HG03565 (cell line): ENCODE results near the gene OSER1.
"Not testable (repeated sequence)": the region's sequence is repeated elsewhere in the genome, so short reads cannot be mapped to it uniquely, and the experiment has no call there.

Experiments used
- ATAC-seq: cut with Tn5 transposase; IDR thresholded peaks from one replicate; pipeline ENCODE4 v1.9.1; 2021; ENCODE audit warnings: mild to moderate bottlenecking, moderate library complexity; ENCODE audit not compliant: unreplicated experiment

The OSER1 gene

GRCh38 chr20:44204156-44204831 lies 6.3 kb downstream of the OSER1 start:
- ATAC-seq, result no peak

- ATAC-seq, result no peak
These were observed 7.4 kb downstream of the OSER1 start for GRCh38 chr20:44203161-44203560.

DNA sequence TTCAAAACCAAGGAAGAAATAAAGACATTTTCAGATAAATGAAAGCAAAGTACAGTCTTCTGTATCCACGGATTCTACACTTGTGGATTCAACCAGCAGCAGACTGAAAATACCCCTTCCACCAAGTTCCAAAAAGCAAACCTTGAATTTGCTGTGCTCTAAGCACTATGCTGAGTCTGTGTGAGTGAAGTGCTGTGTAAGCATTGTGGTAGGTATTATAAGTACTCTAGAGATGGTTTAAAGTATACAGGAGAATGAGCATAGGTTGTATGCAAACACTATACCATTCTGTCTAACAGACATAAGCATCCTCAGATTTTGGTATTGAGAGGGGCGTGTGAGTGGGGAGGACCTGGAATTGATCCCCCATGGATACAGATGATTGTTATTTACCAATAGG lies 9.6 kb downstream of the OSER1 start:
- ATAC-seq, result no peak

DNA sequence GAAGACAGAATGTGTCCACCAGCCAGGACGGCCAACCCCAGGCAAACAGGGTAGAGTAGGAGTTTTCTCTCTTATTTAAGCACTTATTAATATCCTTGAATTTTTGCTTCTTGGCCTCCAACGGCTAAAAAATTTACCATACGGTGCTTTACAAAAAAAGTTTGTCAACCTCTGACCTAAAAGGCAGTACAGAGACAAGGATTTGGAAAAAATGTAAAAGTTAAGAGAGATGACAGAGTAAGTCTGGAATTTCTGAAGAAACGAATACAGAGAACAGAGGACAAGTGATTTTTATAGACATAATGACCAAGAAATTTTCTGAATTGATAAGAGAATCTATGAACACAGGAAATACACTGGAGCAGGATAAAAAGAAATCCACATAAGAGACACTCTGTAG lies 10.2 kb downstream of the OSER1 start:
- no peak for ATAC-seq

- ATAC-seq, result no peak
These were observed 10.7 kb downstream of the OSER1 start for GRCh38 chr20:44199877-44200276.

DNA sequence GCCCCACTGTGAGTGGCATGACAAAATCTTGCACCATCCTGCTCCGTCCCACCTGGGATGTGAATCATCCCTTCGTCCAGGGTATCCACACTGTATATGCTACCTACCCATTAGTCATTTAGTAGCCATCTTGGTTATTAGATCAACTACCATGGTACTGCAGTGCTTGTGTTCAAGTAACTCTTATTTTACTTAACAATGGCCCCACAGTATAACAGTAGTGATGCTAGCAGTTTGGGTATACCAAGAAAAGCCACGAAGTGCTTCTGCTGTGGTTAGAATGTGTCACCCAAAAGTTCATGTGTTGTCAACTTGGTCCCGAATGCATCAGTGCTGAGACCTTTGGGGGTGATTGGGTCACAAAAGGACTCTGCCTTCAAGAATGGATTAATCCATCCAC lies 11.7 kb downstream of the OSER1 start:
- ATAC-seq, result no peak

DNA sequence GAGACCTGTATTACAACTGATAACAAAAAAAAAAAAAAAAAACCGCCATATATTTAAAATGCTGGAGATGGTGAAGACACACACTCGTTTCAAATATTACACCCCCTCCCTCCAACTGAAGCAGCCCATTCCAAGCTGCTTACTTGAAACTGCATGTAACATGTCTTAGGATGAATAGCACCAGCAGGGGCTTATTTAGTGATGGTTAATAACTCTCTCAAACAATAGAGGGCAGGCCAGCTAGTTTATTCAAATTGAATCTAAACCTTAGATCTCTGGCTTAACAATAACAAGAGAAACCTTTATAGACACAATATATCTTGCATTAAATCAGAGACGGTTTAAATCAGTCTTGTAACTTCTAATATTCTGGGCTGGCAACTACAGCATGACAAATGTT lies 14.3 kb downstream of the OSER1 start:
- ATAC-seq, result no peak

DNA sequence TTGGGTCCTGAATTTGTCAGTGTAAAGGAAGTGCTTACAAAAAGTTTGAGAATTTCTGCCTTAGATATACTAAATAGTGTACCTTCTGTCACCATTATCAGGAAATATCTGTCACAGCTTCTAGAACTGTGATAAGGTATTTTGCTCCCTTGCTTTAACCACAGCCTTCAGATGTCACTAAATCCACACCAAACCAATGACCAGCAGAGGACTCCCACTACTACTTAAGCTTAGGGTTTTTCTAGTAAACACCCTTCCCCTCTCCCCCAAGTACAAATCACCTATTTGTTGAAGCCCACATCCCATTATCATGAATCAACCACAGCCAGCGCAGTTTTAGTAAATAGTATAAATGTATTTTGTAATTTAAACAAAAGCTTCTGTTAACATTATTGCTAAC lies 15.0 kb downstream of the OSER1 start:
- ATAC-seq, result no peak

- ATAC-seq, result no peak
These were observed 16.8 kb downstream of the OSER1 start for GRCh38 chr20:44193801-44194200.

DNA sequence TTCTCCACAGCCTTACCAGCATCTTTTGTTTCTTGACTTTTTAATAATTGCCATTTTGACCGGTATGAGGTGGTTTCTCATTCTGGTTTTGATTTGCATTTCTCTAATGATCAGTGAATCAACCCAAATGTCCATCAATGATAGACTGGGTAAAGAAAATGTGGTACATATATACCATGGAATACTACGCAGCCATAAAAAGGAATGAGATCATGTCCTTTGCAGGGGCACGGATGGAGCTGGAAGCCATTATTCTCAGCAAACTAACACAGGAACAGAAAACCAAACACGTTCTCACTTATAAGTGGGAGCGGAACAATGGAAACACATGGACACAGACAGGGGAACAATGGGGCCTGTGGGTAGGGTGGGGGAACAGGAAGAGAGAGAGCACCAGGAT lies 18.9 kb downstream of the OSER1 start:
- not testable (repeated sequence) for ATAC-seq

DNA sequence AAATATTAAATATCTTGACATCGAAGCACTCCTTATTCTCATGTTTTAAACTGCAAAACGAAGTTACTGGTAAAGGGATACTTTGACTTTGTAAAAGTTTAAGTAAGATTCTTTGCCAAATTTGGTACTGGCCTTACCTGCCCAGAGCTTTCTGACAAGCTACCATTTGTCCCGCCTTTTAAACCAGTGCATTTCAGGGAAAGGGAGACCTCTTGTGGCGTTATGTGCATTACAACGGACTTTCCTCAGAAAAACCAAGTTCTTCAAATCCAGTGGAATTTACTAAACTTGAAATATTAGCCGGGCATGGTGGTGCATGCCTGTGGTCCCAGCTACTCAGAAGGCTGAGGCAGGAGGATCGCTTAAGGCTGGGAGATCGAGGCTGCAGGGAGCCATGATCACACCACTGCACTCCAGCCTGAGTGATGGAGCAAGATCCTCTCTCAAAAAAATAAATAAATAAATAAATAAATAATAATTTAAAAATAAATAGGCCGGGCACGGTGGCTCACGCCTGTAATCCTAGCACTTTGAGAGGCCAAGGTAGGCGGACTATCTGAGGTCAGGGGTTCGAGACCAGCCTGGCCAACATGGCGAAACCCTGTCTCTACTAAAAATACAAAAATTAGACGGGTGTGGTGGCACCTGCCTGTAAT lies 20.2 kb downstream of the OSER1 start:
- ATAC-seq, result not testable (repeated sequence)

- ATAC-seq, result no peak
These were observed 21.8 kb downstream of the OSER1 start for GRCh38 chr20:44188752-44189151.

DNA sequence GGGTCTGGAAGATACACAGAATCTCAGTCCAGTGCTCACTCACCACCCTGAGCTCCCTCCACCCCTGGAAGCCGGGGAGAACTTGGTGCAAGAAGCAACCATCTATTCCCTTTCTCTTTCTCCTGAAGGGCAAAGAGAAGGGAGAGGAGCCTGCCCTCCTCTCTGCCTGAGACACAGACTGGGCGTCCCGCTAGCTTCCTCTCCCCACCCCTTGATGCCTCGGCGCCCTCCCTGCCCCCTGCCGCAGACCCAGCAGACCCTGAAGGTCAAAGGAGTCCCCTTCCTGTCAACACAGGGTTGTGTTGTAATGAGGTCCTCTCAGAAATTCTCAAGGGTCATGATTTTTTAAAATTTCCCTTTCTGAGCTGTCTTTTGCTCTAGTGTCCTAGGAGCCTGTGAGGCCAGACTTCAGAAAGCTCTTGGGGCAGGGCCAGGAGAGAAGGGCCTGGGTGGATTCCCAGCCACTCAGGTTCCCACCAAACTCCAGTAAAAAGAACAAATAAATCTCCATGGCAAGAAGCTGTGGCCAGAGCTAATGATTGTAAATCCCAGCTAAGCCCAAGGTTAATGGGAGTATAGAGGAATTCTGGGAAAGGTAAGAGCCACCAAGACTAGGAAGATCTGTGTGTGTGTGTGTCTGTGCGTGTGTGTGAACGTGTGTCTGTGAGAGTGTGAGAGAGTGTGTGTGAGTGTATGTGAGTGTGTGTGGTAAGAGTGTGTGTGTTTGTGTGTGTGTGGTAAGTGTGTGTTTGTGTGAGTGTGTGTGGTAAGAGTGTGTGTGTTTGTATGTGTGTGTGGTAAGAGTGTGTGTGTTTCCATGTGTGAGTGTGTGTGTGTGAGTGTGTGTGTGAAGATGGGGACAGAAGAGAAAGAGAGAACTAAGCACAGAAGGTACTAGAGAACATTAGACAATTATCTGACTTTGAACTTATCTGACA lies 22.5 kb downstream of the OSER1 start:
- no peak for ATAC-seq

- no peak for ATAC-seq
These were observed 23.4 kb downstream of the OSER1 start, which contains the start of gene JPH2 for GRCh38 chr20:44187054-44187771. TSS of gene JPH2 (minus strand) at chr20:44187188. CDS start at chr20:44186705, 483 bp downstream.

DNA sequence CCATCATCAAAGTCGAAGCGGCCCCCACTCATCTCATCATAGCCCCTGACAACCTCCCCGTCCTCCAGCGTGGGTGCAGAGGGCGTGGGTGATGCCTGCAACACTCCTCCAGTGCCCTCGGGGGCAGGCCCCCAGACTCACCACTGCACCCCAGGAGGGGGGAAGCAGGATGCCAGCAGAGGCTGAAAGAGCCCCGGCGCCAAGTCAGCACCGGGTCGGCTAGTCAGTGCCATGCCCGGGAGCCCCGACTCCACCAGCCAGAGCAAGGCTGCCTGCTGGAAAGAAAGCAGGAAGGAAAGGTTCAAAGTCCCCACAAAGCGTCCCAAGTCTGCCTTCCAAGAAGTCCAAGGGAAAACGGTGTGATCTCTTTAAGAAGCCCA lies 23.9 kb downstream of the OSER1 start:
- ATAC-seq, result no peak

DNA sequence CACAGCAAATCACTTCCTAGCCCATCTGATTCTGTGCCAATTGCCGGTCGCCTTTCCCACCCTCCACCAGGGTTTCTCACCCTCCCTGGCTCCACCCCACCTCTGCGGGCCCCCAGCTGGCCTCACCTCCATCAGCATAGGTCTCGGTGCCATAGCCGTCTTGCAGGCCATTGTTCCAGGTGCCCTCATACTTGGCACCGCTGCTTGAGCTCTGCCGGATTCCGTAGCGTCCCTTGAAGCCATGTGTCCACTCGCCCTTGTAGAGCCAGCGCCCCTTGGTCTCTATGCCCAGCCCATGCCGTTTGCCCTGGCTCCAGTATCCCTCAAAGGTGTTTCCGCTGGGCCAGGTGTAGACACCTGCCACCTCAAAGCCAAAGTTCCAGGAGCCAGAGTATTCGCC lies 24.4 kb downstream of the OSER1 start:
- no peak for ATAC-seq

DNA sequence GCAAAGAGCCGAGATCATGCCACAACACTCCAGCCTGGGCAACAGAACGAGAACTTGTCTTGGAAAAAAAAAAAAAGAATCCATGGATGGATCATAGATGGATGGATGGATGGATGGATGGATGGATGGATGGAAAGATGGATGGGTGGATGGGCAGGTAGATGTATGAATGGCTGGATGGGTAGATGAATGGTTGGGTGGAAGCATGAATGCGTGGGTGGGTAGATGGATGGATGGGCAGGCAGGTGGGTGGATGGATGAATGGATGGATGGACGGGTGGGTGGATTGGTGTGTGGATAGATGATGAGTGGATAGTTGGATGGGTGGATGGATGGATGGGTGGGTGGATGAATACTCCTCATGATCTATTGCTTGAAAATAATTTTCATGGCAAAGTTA lies 25.0 kb downstream of the OSER1 start:
- ATAC-seq, result no peak

DNA sequence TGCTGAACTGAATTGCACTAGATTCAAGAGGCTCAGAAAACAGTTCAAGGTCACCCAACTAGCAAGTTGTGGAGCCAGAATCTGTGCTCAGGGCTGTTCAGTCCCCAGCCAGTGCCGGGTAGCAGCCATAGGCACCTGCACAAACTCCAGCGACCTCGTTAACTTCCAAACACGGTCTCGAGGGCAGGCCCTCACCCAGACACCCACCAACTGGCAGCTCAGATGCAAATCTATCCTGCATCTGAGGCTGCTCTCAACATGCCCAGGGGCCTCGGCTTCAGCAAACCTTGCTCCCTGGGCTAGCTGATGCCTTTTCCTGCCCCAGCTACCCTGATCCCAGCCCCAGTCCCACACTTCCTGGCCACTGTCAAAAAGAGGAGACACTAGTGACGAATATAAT lies 27.3 kb downstream of the OSER1 start:
- no peak for ATAC-seq

DNA sequence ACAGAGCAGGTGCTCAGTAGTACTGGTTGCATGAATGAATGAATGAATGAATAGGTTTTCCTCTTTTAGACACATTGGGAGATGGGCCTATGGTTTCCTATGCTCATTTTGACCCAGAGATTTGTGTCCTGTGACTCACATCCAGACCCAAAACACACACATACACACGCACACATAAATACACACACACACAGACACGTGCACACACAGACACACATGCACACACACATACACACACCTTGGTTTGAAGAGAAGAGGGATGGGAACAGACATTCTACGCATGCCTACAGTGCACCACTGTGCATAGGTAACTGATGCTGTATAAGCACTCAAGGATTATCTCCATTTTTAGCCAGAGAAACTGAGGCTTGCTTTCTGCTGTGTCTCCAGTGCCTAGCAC lies 27.7 kb downstream of the OSER1 start:
- ATAC-seq, result no peak

DNA sequence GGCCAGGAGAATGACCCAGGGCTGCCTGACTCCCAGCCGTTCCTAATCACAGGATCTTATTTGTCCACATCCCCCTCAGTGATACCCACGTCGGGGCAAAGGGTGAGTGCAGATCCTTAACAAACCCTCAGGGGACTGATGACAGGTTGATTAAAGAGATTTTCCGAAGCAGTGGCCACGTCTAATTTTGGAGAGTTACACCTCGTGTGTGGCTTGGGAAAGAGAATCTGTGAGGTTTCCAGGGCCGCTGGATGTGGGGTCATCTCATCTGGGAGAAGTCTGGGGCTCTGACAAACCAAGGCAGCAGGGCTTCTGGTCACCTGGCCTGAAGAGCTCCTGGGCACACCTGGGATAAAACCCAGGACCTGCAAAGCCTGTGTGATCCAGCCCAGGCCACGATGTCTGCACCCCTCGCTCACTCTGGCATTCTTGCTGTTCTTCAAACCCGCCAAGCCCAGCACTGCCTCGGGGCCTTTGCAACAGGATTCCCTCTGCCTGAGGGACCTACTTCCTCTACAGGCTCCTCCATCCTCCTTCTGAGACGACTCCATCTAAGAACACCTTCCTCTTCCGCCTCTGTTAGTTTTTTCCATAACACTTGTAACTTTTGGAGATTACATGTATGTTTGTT lies 28.3 kb downstream of the OSER1 start:
- no peak for ATAC-seq

DNA sequence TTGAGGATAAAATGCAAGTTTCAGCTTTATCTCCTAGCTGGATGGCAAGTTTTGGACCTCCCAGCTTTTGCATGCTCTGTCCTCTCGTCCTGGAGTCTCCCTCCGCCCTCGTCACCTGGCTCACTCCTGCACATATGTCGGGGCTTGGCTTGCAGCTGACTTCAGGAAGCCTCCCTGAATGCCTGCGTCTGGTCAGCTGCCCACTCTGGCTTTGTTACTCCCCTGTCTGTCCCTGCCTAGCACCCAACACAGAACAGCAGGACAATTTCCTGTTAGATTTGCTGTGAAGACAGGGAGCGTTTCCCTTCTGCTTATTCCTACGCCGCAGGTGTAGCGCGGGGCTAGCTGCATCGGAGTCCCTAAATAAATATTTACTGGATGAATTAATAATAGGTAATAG lies 29.0 kb downstream of the OSER1 start:
- no peak for ATAC-seq
